Measurements from ENCODE around the gene HELZ. TPM values are rescaled to one million over a fixed set of nuclear protein-coding genes. Genes with fewer than 3 reads are reported as not detected.
A peak's percentile ranks its signal among the peaks of the same experiment; 100 is the strongest.

Gene HELZ
- total and polyA plus RNA-seq, 2 experiments from 2014 or later = 32.7 to 77.2 TPM

DNA sequence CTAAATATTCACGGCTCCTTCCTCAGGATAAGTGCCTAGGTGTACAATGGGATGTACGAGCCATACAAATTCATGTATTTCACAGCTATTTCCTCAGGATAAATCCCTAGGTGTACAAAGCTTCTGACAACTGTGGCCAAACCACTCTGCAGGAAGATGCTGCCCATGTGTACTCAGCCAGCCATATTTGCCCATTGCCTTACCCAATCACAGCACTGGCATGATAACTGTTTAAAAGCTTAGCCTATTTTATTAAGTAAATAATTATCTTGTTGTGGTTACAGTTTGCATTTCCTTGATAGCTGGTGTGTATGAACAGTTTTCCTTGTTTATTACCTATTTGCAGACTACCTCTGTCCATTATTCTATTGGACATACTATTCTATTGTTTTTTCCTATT lies 165.5 kb downstream of the HELZ start:
- Histone ChIP-seq H3K4me1 (ENCODE audit: insufficient read depth) (peaks cover 4% of the 10 kb centered on the region), H4K20me1 (ENCODE audit: insufficient read depth, poor library complexity, severe bottlenecking) (peaks cover 2% of the 10 kb centered on the region), H3K4me2 (no peak overlapping the region), H3K27ac (no peak overlapping the region), H2AFZ (no peak overlapping the region), H3K27me3 (no peaks in the 10 kb centered on the region), H3K4me3 (no peak overlapping the region), H3K79me2 (peaks cover 12% of the 10 kb centered on the region), H3K36me3 (replicated peaks; ENCODE audit: insufficient read depth, low read depth) (no peaks in the 10 kb centered on the region), H3K9me2 (replicated peaks; ENCODE audit: insufficient read depth) (no peaks in the 10 kb centered on the region), H3K9me3 (ENCODE audit: low read depth) (no peaks in the 10 kb centered on the region)
- no peak for TF ChIP-seq EZH2phosphoT487 (IDR thresholded peaks at IDR 0.05; ENCODE audit: low read depth, severe bottlenecking, unreplicated experiment)
- TF ChIP-seq EZH2 (IDR thresholded peaks at IDR 0.05; ENCODE audit: borderline replicate concordance) = no peak
- TF ChIP-seq, protein P1, sequence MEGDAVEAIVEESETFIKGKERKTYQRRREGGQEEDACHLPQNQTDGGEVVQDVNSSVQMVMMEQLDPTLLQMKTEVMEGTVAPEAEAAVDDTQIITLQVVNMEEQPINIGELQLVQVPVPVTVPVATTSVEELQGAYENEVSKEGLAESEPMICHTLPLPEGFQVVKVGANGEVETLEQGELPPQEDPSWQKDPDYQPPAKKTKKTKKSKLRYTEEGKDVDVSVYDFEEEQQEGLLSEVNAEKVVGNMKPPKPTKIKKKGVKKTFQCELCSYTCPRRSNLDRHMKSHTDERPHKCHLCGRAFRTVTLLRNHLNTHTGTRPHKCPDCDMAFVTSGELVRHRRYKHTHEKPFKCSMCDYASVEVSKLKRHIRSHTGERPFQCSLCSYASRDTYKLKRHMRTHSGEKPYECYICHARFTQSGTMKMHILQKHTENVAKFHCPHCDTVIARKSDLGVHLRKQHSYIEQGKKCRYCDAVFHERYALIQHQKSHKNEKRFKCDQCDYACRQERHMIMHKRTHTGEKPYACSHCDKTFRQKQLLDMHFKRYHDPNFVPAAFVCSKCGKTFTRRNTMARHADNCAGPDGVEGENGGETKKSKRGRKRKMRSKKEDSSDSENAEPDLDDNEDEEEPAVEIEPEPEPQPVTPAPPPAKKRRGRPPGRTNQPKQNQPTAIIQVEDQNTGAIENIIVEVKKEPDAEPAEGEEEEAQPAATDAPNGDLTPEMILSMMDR (IDR thresholded peaks at IDR 0.05; ENCODE audit: poor library complexity) = no peak
- DNase-seq (ENCODE audit: low spot score) = no peak
- WGBS (ENCODE audit: low lambda C conversion rate, missing lambda C conversion rate) = 97% methylated on average over 2 of the region's 2 CpGs

- TF ChIP-seq, protein P1 (IDR thresholded peaks at IDR 0.05; ENCODE audit: poor library complexity) = no peak
- TF ChIP-seq EZH2 (IDR thresholded peaks at IDR 0.05; ENCODE audit: borderline replicate concordance) = no peak
- no peak for TF ChIP-seq EZH2phosphoT487 (IDR thresholded peaks at IDR 0.05; ENCODE audit: low read depth, severe bottlenecking, unreplicated experiment)
Measured at GRCh38 chr17:67078292-67078691, 166.7 kb downstream of the HELZ start.

GRCh38 chr17:67076290-67076689 lies 168.7 kb downstream of the HELZ start:
- no peak overlapping the region for H3K4me3 ChIP-seq
- H3K4me1 ChIP-seq (ENCODE audit: insufficient read depth) = peaks cover 6% of the 10 kb centered on the region
- H2AFZ ChIP-seq = no peak overlapping the region
- no peaks in the 10 kb centered on the region for H3K27me3 ChIP-seq
- H3K9me3 ChIP-seq (ENCODE audit: low read depth) = no peaks in the 10 kb centered on the region
- H3K36me3 ChIP-seq (replicated peaks; ENCODE audit: insufficient read depth, low read depth) = no peaks in the 10 kb centered on the region
- 33% methylated on average over 7 of the region's 7 CpGs for WGBS (ENCODE audit: low lambda C conversion rate, missing lambda C conversion rate)
- TF ChIP-seq, protein P1 (IDR thresholded peaks at IDR 0.05; ENCODE audit: poor library complexity) = no peak
- TF ChIP-seq EZH2 (IDR thresholded peaks at IDR 0.05; ENCODE audit: borderline replicate concordance) (no peak), EZH2phosphoT487 (IDR thresholded peaks at IDR 0.05; ENCODE audit: low read depth, severe bottlenecking, unreplicated experiment) (no peak)
- peak overlapping the region; percentile 46 for H3K27ac ChIP-seq
- peak overlapping the region; percentile 43 for H3K4me2 ChIP-seq
- H3K9me2 ChIP-seq (replicated peaks; ENCODE audit: insufficient read depth) = no peaks in the 10 kb centered on the region
- no peaks in the 10 kb centered on the region for H3K79me2 ChIP-seq
- no peaks in the 10 kb centered on the region for H4K20me1 ChIP-seq (ENCODE audit: insufficient read depth, poor library complexity, severe bottlenecking)
- DNase-seq (ENCODE audit: low spot score) = peak; percentile 58

More at GRCh38 chr17:67078292-67078691, 166.7 kb downstream of the HELZ start:
- H2AFZ ChIP-seq = no peak overlapping the region
- H3K27ac ChIP-seq = no peak overlapping the region
- H3K9me3 ChIP-seq (ENCODE audit: low read depth) = no peaks in the 10 kb centered on the region
- no peaks in the 10 kb centered on the region for H3K27me3 ChIP-seq
- no peak for DNase-seq (ENCODE audit: low spot score)
- peaks cover 6% of the 10 kb centered on the region for H3K79me2 ChIP-seq
- no peaks in the 10 kb centered on the region for H3K36me3 ChIP-seq (replicated peaks; ENCODE audit: insufficient read depth, low read depth)
- no peaks in the 10 kb centered on the region for H3K9me2 ChIP-seq (replicated peaks; ENCODE audit: insufficient read depth)
- no peak overlapping the region for H3K4me2 ChIP-seq
- H4K20me1 ChIP-seq (ENCODE audit: insufficient read depth, poor library complexity, severe bottlenecking) = peaks cover 2% of the 10 kb centered on the region
- WGBS (ENCODE audit: low lambda C conversion rate, missing lambda C conversion rate) = 95% methylated on average over 11 of the region's 11 CpGs
- H3K4me1 ChIP-seq (ENCODE audit: insufficient read depth) = peaks cover 6% of the 10 kb centered on the region
- H3K4me3 ChIP-seq = no peak overlapping the region

GRCh38 chr17:67074781-67075180 lies 170.2 kb downstream of the HELZ start:
- H2AFZ ChIP-seq = no peak overlapping the region
- H4K20me1 ChIP-seq (ENCODE audit: insufficient read depth, poor library complexity, severe bottlenecking) = no peaks in the 10 kb centered on the region
- no peaks in the 10 kb centered on the region for H3K27me3 ChIP-seq
- no peaks in the 10 kb centered on the region for H3K79me2 ChIP-seq
- no peaks in the 10 kb centered on the region for H3K9me3 ChIP-seq (ENCODE audit: low read depth)
- H3K4me2 ChIP-seq = no peak overlapping the region
- TF ChIP-seq EZH2phosphoT487 (IDR thresholded peaks at IDR 0.05; ENCODE audit: low read depth, severe bottlenecking, unreplicated experiment) (no peak), EZH2 (IDR thresholded peaks at IDR 0.05; ENCODE audit: borderline replicate concordance) (no peak)
- TF ChIP-seq, protein P1 (IDR thresholded peaks at IDR 0.05; ENCODE audit: poor library complexity) = no peak
- H3K36me3 ChIP-seq (replicated peaks; ENCODE audit: insufficient read depth, low read depth) = no peaks in the 10 kb centered on the region
- no peak for DNase-seq (ENCODE audit: low spot score)
- WGBS (ENCODE audit: low lambda C conversion rate, missing lambda C conversion rate) = 75% methylated on average over 3 of the region's 3 CpGs
- H3K4me1 ChIP-seq (ENCODE audit: insufficient read depth) = peaks cover 6% of the 10 kb centered on the region
- no peak overlapping the region for H3K27ac ChIP-seq
- H3K4me3 ChIP-seq = no peak overlapping the region
- no peaks in the 10 kb centered on the region for H3K9me2 ChIP-seq (replicated peaks; ENCODE audit: insufficient read depth)
